AG04450 (cell line): Measurements from ENCODE around the gene GREM2. TPM values are rescaled to one million over a fixed set of nuclear protein-coding genes. Genes with fewer than 3 reads are reported as not detected.

ENCODE experiments used
- CTCF ChIA-PET: fragments of 300-600, 350-600 bp; formaldehyde crosslinking; extraction: SDS; loops from one replicate; lab custom pipeline; 2022; ENCODE audit warnings: antibody characterized with exemption, inconsistent platforms; lab: Charles Lee
- POLR2A ChIA-PET: fragments of 350-600 bp; formaldehyde crosslinking; extraction: SDS; loops from one replicate; lab custom pipeline; 2021; ENCODE audit warnings: antibody characterized with exemption, inconsistent platforms; lab: Yijun Ruan, JAX
- DNase-seq: peaks from one replicate; pipeline ENCODE4 v3.0.0-alpha.2; 2011; ENCODE audit warnings: low read depth, low spot score
- H3K27ac ChIP-seq: one replicate; pipeline ENCODE4 v1.5.1; 2012; ENCODE audit warnings: low read depth, low read length, control low read depth
- H3K27me3 ChIP-seq: one replicate; pipeline ENCODE4 v1.6.0; 2012; ENCODE audit warnings: low read length; ENCODE audit not compliant: control insufficient read depth, insufficient read depth
- H3K4me3 ChIP-seq: 2 replicates; pipeline ENCODE4 v1.5.1; 2011; ENCODE audit warnings: mild to moderate bottlenecking, low read depth, low read length, control low read depth
- H3K9me3 ChIP-seq: 2 replicates; pipeline ENCODE4 v1.5.1; 2012; ENCODE audit warnings: low read length; ENCODE audit not compliant: control insufficient read depth, insufficient read depth
- polyA plus RNA-seq: library from polyadenylated mRNA; depleted of rRNA; stranded (reverse); fragments of >200 nt; gene quantifications from 2 replicates; pipeline ENCODE4 v1.2.3, GENCODE V29; 2011
- TF ChIP-seq, protein P1 (sequence below): IDR thresholded peaks from 2 replicates; pipeline ENCODE4 v1.5.1; 2011; ENCODE audit warnings: low read depth, low read length, control low read depth, inconsistent platforms

Gene GREM2
- polyA plus RNA-seq, 1 experiment = 2.3 TPM

DNA sequence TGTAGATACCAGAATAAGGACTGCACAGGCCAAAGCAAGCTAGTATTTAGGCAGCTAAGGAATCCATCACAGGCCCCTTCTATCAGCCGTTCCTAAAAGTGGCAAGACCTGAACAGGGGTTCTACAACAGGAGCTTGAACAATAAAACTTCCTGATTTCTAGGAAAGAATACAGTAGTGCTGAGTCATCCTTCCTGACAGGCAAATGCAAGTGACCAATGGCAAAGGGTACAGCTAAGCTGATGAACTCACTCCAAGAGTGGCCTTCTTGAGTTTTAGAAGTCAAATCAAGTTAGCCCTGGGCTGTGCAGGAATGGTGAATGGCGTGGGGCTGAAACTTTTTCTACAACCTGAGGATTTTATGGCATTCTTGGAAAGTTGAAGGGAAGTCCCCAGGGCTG, 112.9 kb downstream of the GREM2 start:
- POLR2A ChIA-PET = no interaction called here
- TF ChIP-seq, protein P1, sequence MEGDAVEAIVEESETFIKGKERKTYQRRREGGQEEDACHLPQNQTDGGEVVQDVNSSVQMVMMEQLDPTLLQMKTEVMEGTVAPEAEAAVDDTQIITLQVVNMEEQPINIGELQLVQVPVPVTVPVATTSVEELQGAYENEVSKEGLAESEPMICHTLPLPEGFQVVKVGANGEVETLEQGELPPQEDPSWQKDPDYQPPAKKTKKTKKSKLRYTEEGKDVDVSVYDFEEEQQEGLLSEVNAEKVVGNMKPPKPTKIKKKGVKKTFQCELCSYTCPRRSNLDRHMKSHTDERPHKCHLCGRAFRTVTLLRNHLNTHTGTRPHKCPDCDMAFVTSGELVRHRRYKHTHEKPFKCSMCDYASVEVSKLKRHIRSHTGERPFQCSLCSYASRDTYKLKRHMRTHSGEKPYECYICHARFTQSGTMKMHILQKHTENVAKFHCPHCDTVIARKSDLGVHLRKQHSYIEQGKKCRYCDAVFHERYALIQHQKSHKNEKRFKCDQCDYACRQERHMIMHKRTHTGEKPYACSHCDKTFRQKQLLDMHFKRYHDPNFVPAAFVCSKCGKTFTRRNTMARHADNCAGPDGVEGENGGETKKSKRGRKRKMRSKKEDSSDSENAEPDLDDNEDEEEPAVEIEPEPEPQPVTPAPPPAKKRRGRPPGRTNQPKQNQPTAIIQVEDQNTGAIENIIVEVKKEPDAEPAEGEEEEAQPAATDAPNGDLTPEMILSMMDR = no peak
- H3K9me3 ChIP-seq = no peaks in the 10 kb centered on the region
- H3K27ac ChIP-seq = no peak overlapping the region
- H3K27me3 ChIP-seq = no peaks in the 10 kb centered on the region
- H3K4me3 ChIP-seq = no peak overlapping the region
- CTCF ChIA-PET = interaction anchor here (0.6 kb wide), 1 partner anchor 82 kb away, joined by 4 read pairs; no protein-coding TSS in a partner anchor
- DNase-seq = no peak

DNA sequence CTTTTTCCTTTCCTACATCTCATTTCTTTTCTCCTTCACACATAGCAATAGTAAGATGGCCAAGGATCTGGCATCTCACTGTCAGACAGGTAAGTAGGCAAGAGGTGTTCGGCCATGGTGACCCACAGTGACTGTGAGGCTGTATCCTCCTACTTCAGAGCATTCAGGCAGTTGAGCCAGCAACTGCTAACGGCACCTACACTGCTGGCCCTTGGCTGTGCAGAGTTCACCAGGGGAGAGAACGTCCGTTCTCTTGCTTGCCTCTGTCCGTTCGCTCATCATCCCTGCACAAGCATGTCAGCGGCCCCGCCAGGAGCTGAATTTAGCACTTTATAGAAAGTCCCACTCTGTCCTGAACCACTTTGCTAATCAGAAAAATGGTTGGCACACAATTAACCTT, 113.6 kb downstream of the GREM2 start:
- Histone ChIP-seq H3K4me3 (no peak overlapping the region), H3K9me3 (no peaks in the 10 kb centered on the region), H3K27me3 (no peaks in the 10 kb centered on the region), H3K27ac (no peak overlapping the region)
- TF ChIP-seq, protein P1 = no peak
- ChIA-PET CTCF (no interaction called here), POLR2A (no interaction called here)
- no peak for DNase-seq

DNA sequence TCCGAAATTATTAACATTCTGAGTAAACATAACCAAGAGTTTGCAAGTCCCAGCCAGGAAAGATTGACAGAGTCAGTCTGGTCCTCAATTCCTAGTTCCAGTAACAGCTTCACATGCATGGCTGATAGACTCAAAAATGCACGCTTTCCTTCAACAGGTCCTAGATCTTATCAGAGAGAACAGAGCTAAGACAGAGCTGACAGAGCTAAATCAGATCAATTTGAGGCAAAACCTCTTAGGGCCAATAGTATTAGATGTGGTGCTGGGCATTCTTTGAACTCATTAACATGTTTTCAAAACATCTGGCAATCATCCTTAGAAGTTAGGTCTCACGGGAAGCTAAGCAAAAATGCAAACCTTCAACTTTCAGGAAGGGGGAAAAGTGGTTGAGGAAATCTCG, 114.0 kb downstream of the GREM2 start:
- TF ChIP-seq, protein P1 = no peak
- Histone ChIP-seq H3K4me3 (no peak overlapping the region), H3K9me3 (peaks cover 4% of the 10 kb centered on the region; the same call in 1 of the 2 replicates), H3K27ac (no peak overlapping the region), H3K27me3 (no peaks in the 10 kb centered on the region)
- CTCF ChIA-PET = no interaction called here
- no peak for DNase-seq
- POLR2A ChIA-PET = no interaction called here

DNA sequence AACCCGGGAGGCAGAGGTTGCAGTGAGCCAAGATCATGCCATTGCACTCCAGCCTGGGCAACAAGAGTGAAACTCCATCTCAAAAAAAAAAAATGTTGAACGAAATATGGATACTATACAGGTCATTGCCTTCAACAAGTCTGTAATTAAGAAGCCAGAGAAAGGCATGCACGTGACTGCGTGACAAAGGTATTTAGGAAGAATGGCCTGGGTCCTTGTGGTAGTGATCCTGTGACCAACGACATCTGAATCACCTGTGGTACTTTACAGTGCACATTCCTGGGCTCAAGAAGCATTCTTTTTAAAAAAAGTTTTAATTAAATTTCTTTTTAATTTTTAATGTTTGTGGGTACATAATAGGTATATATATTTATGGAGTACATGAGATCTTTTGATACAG, 115.0 kb downstream of the GREM2 start:
- ChIA-PET POLR2A (no interaction called here), CTCF (no interaction called here)
- H3K27ac ChIP-seq = no peak overlapping the region
- DNase-seq = no peak
- TF ChIP-seq, protein P1 = no peak
- H3K4me3 ChIP-seq = no peak overlapping the region
- no peaks in the 10 kb centered on the region for H3K27me3 ChIP-seq
- peaks cover 11% of the 10 kb centered on the region; the same call in 1 of the 2 replicates for H3K9me3 ChIP-seq

DNA sequence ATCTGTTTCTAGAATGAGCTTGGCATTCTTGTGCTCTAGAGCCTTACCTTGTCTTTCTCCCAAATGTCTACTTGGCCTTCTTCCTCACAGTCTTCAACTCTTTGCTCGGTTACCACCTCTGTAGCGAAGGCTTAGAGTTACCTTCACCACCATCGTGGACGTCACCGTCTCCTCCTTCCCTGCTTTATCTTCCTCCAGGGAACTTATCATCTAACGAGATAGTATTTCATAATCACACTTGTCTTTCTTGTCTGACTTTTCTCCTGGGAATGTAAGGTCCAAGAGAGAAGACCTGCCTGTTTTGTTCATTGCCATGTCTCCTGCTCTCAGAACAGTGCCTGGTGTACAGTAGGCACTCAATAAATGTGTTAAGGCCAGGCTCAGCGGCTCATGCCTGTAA, 115.6 kb downstream of the GREM2 start:
- H3K4me3 ChIP-seq = no peak overlapping the region
- CTCF ChIA-PET = no interaction called here
- no peak overlapping the region for H3K27ac ChIP-seq
- POLR2A ChIA-PET = no interaction called here
- no peak for DNase-seq
- H3K27me3 ChIP-seq = no peaks in the 10 kb centered on the region
- H3K9me3 ChIP-seq = peaks cover 11% of the 10 kb centered on the region; the same call in 1 of the 2 replicates
- TF ChIP-seq, protein P1 = no peak
